ENCODE results near the gene H3-3A. TPM values are rescaled to one million over a fixed set of nuclear protein-coding genes. Genes with fewer than 3 reads are reported as not detected.

H3-3A gene
- total and polyA plus RNA-seq, 8 donors, result 122 to 427 (median 237) TPM

- Histone ChIP-seq H3K36me3 (no peaks in the 10 kb centered on the region), H3K9me3 (no peaks in the 10 kb centered on the region), H3K27ac (no peak overlapping the region), H3K4me1 (no peaks in the 10 kb centered on the region), H3K4me3 (no peak overlapping the region), H3K27me3 (no peaks in the 10 kb centered on the region)
- no peak for FAIRE-seq
- intact Hi-C loops (cut with DNase I), result no loop called here
- WGBS, 2 donors, result 84 to 86% methylated on average over 3 of the region's 3 CpGs
- TF ChIP-seq, protein P1, sequence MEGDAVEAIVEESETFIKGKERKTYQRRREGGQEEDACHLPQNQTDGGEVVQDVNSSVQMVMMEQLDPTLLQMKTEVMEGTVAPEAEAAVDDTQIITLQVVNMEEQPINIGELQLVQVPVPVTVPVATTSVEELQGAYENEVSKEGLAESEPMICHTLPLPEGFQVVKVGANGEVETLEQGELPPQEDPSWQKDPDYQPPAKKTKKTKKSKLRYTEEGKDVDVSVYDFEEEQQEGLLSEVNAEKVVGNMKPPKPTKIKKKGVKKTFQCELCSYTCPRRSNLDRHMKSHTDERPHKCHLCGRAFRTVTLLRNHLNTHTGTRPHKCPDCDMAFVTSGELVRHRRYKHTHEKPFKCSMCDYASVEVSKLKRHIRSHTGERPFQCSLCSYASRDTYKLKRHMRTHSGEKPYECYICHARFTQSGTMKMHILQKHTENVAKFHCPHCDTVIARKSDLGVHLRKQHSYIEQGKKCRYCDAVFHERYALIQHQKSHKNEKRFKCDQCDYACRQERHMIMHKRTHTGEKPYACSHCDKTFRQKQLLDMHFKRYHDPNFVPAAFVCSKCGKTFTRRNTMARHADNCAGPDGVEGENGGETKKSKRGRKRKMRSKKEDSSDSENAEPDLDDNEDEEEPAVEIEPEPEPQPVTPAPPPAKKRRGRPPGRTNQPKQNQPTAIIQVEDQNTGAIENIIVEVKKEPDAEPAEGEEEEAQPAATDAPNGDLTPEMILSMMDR (IDR thresholded peaks at IDR 0.05), result no peak
- no peak for ATAC-seq
- DNase-seq, result peak in 2 of 6 donors; percentile 6 to 20
Measured at GRCh38 chr1:226098870-226099835, 36.6 kb downstream of the H3-3A start.

GRCh38 chr1:226100436-226101391, 38.2 kb downstream of the H3-3A start:
- intact Hi-C loops (cut with DNase I), result no loop called here
- H3K27ac ChIP-seq, result no peak overlapping the region
- no peaks in the 10 kb centered on the region for H3K27me3 ChIP-seq
- H3K4me1 ChIP-seq, result no peaks in the 10 kb centered on the region
- WGBS, 2 donors, result 7 to 10% methylated on average over 32 of the region's 32 CpGs
- H3K36me3 ChIP-seq, result no peaks in the 10 kb centered on the region
- peak overlapping the region; percentile 10 to 49 (median 20) for H3K4me3 ChIP-seq
- no peaks in the 10 kb centered on the region for H3K9me3 ChIP-seq
- ATAC-seq (peak; percentile 70 to 86 (median 82)), FAIRE-seq (no peak), DNase-seq (peak; percentile 37 to 81 (median 54))
- TF ChIP-seq, protein P1 (IDR thresholded peaks at IDR 0.05), result no peak

DNA sequence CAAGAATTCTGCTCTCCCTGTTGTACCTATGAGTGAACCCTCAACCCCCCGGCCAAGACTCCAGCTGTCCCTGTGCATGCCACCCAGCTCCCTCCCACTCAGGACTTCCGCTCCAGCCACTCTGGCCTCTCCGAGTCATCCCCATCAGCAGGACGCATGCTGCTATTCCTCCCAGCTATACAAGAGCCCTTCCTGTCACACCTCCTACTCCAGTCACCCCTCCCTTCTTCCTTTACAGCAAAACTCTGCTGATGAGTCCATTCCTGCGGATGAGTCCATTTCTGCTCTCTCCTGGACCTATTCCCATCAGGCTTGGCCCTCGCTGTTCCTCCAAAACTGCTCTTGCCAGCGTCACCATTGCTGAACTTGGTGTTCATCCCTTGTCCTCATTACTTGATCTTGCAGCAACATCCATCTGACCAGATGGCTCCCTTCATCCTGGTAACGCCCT, 42.2 kb downstream of the H3-3A start:
- Histone ChIP-seq H3K4me3 (no peak overlapping the region), H3K27ac (no peak overlapping the region), H3K4me1 (peaks cover 0 to 9% (median 0%) of the 10 kb centered on the region in 3 donors), H3K27me3 (no peaks in the 10 kb centered on the region), H3K36me3 (no peaks in the 10 kb centered on the region), H3K9me3 (no peaks in the 10 kb centered on the region)
- 82 to 86% methylated on average over 8 of the region's 8 CpGs for WGBS, 2 donors
- intact Hi-C loops (cut with DNase I), result no loop called here
- DNase-seq (peak in 1 of 6 donors; percentile 31), ATAC-seq (no peak), FAIRE-seq (no peak)
- TF ChIP-seq, protein P1 (IDR thresholded peaks at IDR 0.05), result no peak

DNA sequence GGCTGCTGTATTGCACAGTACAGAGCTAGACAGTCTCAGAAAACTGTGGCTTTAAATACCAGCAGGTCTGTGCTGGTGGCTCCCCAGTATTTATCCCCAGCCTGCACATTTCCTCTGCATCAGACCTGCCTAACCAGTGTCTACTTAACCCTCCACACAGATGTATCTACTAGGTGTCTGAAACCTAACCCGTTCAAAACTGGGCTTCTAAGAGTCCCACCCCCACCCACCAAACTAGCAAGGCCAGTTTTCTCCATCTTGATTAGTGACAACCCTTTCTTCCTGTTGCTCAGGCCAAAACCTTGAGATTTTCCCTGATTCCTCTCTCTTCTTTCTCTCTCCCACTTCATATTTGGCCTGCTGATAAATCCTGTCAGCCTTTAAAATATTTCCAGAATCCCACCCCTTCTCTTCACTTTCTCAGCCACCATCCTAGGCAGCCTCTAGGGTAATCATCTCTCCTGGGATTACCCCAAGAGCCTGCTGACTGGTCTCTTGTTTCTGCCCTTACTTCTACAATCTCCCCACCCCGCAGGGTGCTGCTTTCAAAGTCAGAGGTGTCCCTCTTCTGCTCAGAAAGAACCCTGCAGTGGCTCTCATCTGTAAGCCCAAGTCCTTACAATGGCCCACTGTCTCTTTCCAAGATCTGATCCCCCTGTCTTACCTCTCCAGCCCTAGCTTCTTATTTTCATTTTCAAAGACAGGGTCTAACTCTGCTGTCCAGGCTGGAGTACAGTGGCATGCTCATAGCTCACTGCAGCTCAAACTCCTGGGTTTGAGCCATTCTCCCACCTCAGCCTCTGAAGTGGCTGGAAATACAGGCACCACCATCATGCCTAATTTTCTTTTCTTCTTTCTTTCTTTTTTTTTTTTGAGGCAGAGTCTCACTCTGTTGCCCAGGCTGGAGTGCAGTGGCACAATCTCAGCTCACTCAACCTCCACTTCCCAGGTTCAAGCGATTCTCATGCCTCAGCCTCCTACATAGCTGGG, 45.2 kb downstream of the H3-3A start:
- no peak for FAIRE-seq
- Histone ChIP-seq H3K36me3 (no peaks in the 10 kb centered on the region), H3K9me3 (no peaks in the 10 kb centered on the region), H3K27me3 (no peaks in the 10 kb centered on the region), H3K4me1 (peaks cover 8 to 20% (median 9%) of the 10 kb centered on the region in 3 donors), H3K27ac (peak overlapping the region in 1 of 4 donors; percentile 99), H3K4me3 (no peak overlapping the region)
- intact Hi-C loops (cut with DNase I), result no loop called here
- WGBS, 2 donors, result 70 to 81% methylated on average over 3 of the region's 3 CpGs
- DNase-seq, result no peak
- ATAC-seq, result no peak
- TF ChIP-seq, protein P1 (IDR thresholded peaks at IDR 0.05), result no peak

All from pancreas (tissue), 10 donors.